Breast epithelium (tissue), 4 donors: ENCODE data around the gene KCNQ1OT1. TPM values are rescaled to one million over a fixed set of nuclear protein-coding genes. Genes with fewer than 3 reads are reported as not detected.
A peak's percentile ranks its signal among the peaks of the same experiment; 100 is the strongest.

Experiments
- DNase-seq, 2 donors: peaks; one replicate each; pipeline ENCODE4 v3.0.0-alpha.2; 2019; ENCODE audit warnings: low spot score in 2 of 2
- H3K27ac ChIP-seq, 2 donors: fragments of 200-600 bp; sonication (generic) in 1 of 2; one replicate each; pipeline ENCODE4 v1.5.1; 2016 to 2019; ENCODE audit warnings: mild to moderate bottlenecking in 1 of 2
- H3K27me3 ChIP-seq, 2 donors: fragments of 200-600 bp; sonication (generic) in 1 of 2; one replicate each; pipeline versions ENCODE4 v1.5.1 to v1.6.0; 2017 to 2019; ENCODE audit warnings: control low read depth in 1 of 2, mild to moderate bottlenecking in 1 of 2
- H3K36me3 ChIP-seq: fragments of 200-600 bp; one replicate; pipeline ENCODE4 v1.5.1; 2019
- H3K4me1 ChIP-seq, 2 donors: fragments of 200-600 bp; sonication (generic); one replicate each; pipeline ENCODE4 v1.5.1; 2016 to 2019; ENCODE audit warnings: control low read depth in 1 of 2
- H3K4me3 ChIP-seq, 3 donors: fragments of 200-600 bp; sonication (generic); 1 replicate in 2 of 3; 2 replicates in 1 of 3; pipeline ENCODE4 v1.5.1; 2016 to 2019; ENCODE audit warnings: mild to moderate bottlenecking in 3 of 3, moderate library complexity in 2 of 3
- H3K9me3 ChIP-seq, 2 donors: fragments of 200-600 bp; sonication (generic) in 1 of 2; one replicate each; pipeline ENCODE4 v1.5.1; 2016 to 2019; ENCODE audit warnings: control low read depth in 1 of 2
- CTCF ChIP-seq, 3 donors: fragments of 450-650 bp; IDR thresholded peaks; one replicate each; pipeline ENCODE4 v1.5.1; 2016 to 2017; ENCODE audit warnings: antibody characterized with exemption in 3 of 3, mild to moderate bottlenecking in 3 of 3, moderate library complexity in 3 of 3
- POLR2A ChIP-seq: fragments of 450-650 bp; IDR thresholded peaks from one replicate; pipeline ENCODE4 v1.6.1; 2016; ENCODE audit warnings: antibody characterized with exemption, mild to moderate bottlenecking, moderate library complexity
- POLR2AphosphoS5 ChIP-seq, 3 donors: sonication (generic); formaldehyde crosslinking; IDR thresholded peaks; one replicate each; pipeline ENCODE4 v1.6.1; 2017; ENCODE audit warnings: antibody characterized with exemption in 3 of 3
- intact Hi-C: fragments of 100-400 bp; cut with DNase I; formaldehyde crosslinking; loops from one replicate; pipeline ENCODE4 v1.15.1; 2023; ENCODE audit warnings: low total_unique reads
- total RNA-seq, 3 donors: library from RNA; depleted of rRNA; stranded (reverse); fragments of >200 nt; gene quantifications; one replicate each; pipeline ENCODE4 v1.1.0, GENCODE V29; 2016

The KCNQ1OT1 gene
- total RNA-seq, 3 donors from 2014 or later = 2.1 to 5.3 (median 3.6) TPM

- peaks cover 0 to 4% of the 10 kb centered on the region in 2 donors for H3K9me3 ChIP-seq
- H3K27me3 ChIP-seq = no peaks in the 10 kb centered on the region
- H3K4me1 ChIP-seq = peaks cover 0 to 3% of the 10 kb centered on the region in 2 donors
- no peaks in the 10 kb centered on the region for H3K36me3 ChIP-seq
- TF ChIP-seq POLR2AphosphoS5 (IDR thresholded peaks at IDR 0.05) (no peak), POLR2A (no peak), CTCF (IDR thresholded peaks at IDR 0.05) (no peak)
- intact Hi-C loops = loop anchor here (10.0 kb wide), 1 partner anchor 180 kb away; the partner anchor contains the start of gene CDKN1C
- DNase-seq = no peak
- no peak overlapping the region for H3K27ac ChIP-seq
- H3K4me3 ChIP-seq = no peak overlapping the region
Measured at GRCh38 chr11:2704356-2704755, 4.6 kb upstream of the KCNQ1OT1 start.

GRCh38 chr11:2703363-2704141, 3.8 kb upstream of the KCNQ1OT1 start:
- H3K36me3 ChIP-seq = no peaks in the 10 kb centered on the region
- intact Hi-C loops = loop anchor here (10.0 kb wide), 1 partner anchor 181 kb away; the partner anchor contains the start of gene CDKN1C
- no peak for DNase-seq
- H3K9me3 ChIP-seq = peaks cover 0 to 4% of the 10 kb centered on the region in 2 donors
- TF ChIP-seq CTCF (IDR thresholded peaks at IDR 0.05) (no peak), POLR2A (no peak), POLR2AphosphoS5 (IDR thresholded peaks at IDR 0.05) (no peak)
- no peaks in the 10 kb centered on the region for H3K27me3 ChIP-seq
- peak overlapping the region in 1 of 2 donors; percentile 25 for H3K27ac ChIP-seq
- H3K4me1 ChIP-seq = peaks cover 0 to 2% of the 10 kb centered on the region in 2 donors
- no peak overlapping the region for H3K4me3 ChIP-seq

DNA sequence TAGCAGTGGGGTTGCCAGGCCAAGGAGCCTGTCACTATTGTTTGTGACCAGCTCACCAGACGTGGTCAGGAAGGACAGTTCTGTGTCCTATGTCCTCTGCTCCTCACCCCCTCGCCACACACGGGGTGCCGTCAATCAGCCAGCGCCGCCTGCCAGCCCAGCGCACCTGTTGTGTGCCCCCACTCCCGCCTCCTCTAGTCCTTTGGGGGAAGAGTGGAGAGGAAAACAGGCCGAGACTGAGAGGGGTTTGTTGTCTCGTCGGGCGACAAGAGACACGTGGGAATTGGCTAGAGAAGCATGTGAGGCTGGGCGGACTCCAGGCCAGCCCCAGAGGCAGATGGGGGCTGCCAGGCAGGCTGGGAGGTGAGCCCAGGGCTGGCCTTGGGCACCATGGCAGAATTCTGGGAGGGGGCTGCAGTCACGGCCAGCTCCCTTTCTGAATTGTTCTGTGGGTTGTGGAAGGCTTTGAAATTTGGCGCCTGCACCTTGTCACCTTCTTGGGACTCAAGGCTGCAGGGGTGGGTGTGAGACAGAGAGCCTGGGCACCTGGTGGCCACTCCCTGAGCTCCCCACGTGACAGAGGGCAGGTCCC, 3.1 kb upstream of the KCNQ1OT1 start:
- Histone ChIP-seq H3K4me1 (no peaks in the 10 kb centered on the region), H3K4me3 (no peak overlapping the region), H3K27me3 (no peaks in the 10 kb centered on the region), H3K27ac (peak overlapping the region in 1 of 2 donors; percentile 25), H3K9me3 (peaks cover 0 to 4% of the 10 kb centered on the region in 2 donors), H3K36me3 (no peaks in the 10 kb centered on the region)
- intact Hi-C loops = loop anchor here (10.0 kb wide), 1 partner anchor 182 kb away; the partner anchor contains the start of gene CDKN1C
- TF ChIP-seq POLR2A (no peak), POLR2AphosphoS5 (IDR thresholded peaks at IDR 0.05) (no peak), CTCF (IDR thresholded peaks at IDR 0.05) (no peak)
- no peak for DNase-seq

DNA sequence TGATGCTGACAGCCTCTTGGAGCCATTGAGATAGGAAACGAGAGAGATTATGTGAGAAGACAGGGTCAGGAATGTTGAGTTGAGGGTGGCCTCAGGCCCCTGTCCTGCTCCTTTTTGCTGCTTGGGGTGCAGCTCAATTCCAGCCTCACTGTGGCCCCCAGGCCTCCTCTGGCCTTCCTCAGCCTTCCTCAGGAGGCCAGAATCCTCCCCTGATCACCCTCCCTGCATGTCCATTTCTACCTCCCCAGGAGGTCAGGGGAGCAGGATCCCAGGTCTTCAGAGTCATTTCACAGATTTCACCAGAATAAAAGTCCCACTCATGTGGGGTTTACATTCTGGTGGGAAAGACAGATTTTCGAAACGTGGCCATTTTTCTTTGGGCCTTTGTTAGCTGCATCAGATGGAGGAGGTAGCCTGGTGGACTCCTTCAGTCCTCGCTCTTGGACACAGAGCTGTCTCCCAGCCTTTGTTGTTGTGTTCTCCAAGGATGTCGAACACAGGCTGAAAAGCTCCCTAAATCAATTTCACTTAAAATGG, 2.2 kb upstream of the KCNQ1OT1 start:
- DNase-seq = peak in 1 of 2 donors; percentile 20
- H3K4me3 ChIP-seq = no peak overlapping the region

More for the DNA sequence above, 2.2 kb upstream of the KCNQ1OT1 start:
- TF ChIP-seq CTCF (IDR thresholded peaks at IDR 0.05) (no peak), POLR2A (no peak), POLR2AphosphoS5 (IDR thresholded peaks at IDR 0.05) (no peak)
- peaks cover 0 to 4% of the 10 kb centered on the region in 2 donors for H3K9me3 ChIP-seq
- no peaks in the 10 kb centered on the region for H3K4me1 ChIP-seq
- H3K27me3 ChIP-seq = no peaks in the 10 kb centered on the region
- intact Hi-C loops = loop anchor here (10.0 kb wide), 1 partner anchor 183 kb away; the partner anchor contains the start of gene CDKN1C
- H3K27ac ChIP-seq = no peak overlapping the region
- H3K36me3 ChIP-seq = no peaks in the 10 kb centered on the region
